Neural cell (in vitro differentiated cells): ENCODE results near the gene PHACTR4. TPM values are rescaled to one million over a fixed set of nuclear protein-coding genes. Genes with fewer than 3 reads are reported as not detected.

Experiments
- H2AFZ ChIP-seq: fragments of 200-600, 300-800 bp; sonication (generic), shearing (Covaris generic); 2 replicates; pipeline ENCODE4 v1.6.0; 2014; ENCODE audit warnings: low read depth, mild to moderate bottlenecking, antibody characterized with exemption, low read length, moderate library complexity
- H3F3A ChIP-seq: fragments of 200-600 bp; shearing (Covaris generic); 2 replicates; pipeline ENCODE4 v1.6.1; 2016; ENCODE audit warnings: mild to moderate bottlenecking, moderate library complexity, mixed read lengths, antibody characterized with exemption, low read length; ENCODE audit not compliant: insufficient read depth, poor library complexity, severe bottlenecking
- H3K27ac ChIP-seq: fragments of 200-600, 300-800 bp; sonication (generic), shearing (Covaris generic); 2 replicates; pipeline ENCODE4 v1.5.1; 2014; ENCODE audit warnings: mild to moderate bottlenecking, low read length, moderate library complexity
- H3K27me3 ChIP-seq: fragments of 300-800, 200-600 bp; sonication (generic), shearing (Covaris generic); 2 replicates; pipeline ENCODE4 v1.6.0; 2014; ENCODE audit warnings: mild to moderate bottlenecking, low read depth, low read length, moderate library complexity; ENCODE audit not compliant: insufficient read depth
- H3K36me3 ChIP-seq: fragments of 300-800, 200-600 bp; sonication (generic), shearing (Covaris generic); 2 replicates; pipeline ENCODE4 v1.5.1; 2014; ENCODE audit warnings: mild to moderate bottlenecking, antibody characterized with exemption, low read length, moderate library complexity; ENCODE audit not compliant: insufficient read depth
- H3K4me2 ChIP-seq: fragments of 300-800, 200-600 bp; sonication (generic), shearing (Covaris generic); 2 replicates; pipeline ENCODE4 v1.6.0; 2014; ENCODE audit warnings: mild to moderate bottlenecking, low read length
- H3K4me3 ChIP-seq: fragments of 300-800, 200-600 bp; sonication (generic), shearing (Covaris generic); 2 replicates; pipeline ENCODE4 v1.5.1; 2014; ENCODE audit warnings: mild to moderate bottlenecking, low read length, moderate library complexity
- H3K79me2 ChIP-seq: fragments of 200-600 bp; shearing (Covaris generic); replicated peaks from 2 replicates; pipeline ENCODE4 v1.6.0; 2014; ENCODE audit warnings: mild to moderate bottlenecking, low read length, moderate library complexity; ENCODE audit not compliant: insufficient read depth
- H3K9ac ChIP-seq: fragments of 300-800, 200-600 bp; sonication (generic), shearing (Covaris generic); 2 replicates; pipeline ENCODE4 v1.6.1; 2016; ENCODE audit warnings: mild to moderate bottlenecking, low read length, mixed read lengths
- H3K9me2 ChIP-seq: fragments of 200-600 bp; shearing (Covaris generic); 2 replicates; pipeline ENCODE4 v1.6.1; 2016; ENCODE audit warnings: mild to moderate bottlenecking, low read length, mixed read lengths; ENCODE audit not compliant: insufficient read depth
- H3K9me3 ChIP-seq: fragments of 200-600, 300-800 bp; sonication (generic), shearing (Covaris generic); 2 replicates; pipeline ENCODE4 v1.6.1; 2016; ENCODE audit warnings: mild to moderate bottlenecking, mixed run types, low read length, moderate library complexity, mixed read lengths
- H4K20me1 ChIP-seq: fragments of 200-600 bp; shearing (Covaris generic); 2 replicates; pipeline ENCODE4 v1.6.1; 2016; ENCODE audit warnings: mild to moderate bottlenecking, mixed run types; ENCODE audit not compliant: insufficient read depth
- CTCF ChIP-seq: fragments of 450-650 bp; IDR thresholded peaks from 2 replicates; pipeline ENCODE4 v1.5.1; 2014; ENCODE audit warnings: antibody characterized with exemption, mild to moderate bottlenecking, moderate library complexity; ENCODE audit not compliant: poor library complexity, severe bottlenecking
- EP300 ChIP-seq: fragments of 450-650 bp; conservative IDR thresholded peaks from 2 replicates; pipeline ENCODE4 v1.6.1; 2014; ENCODE audit warnings: antibody characterized with exemption, mild to moderate bottlenecking, moderate library complexity; ENCODE audit not compliant: poor library complexity, severe bottlenecking
- EZH2 ChIP-seq: fragments of 200-600, 300-800 bp; shearing (Covaris generic), sonication (generic); IDR thresholded peaks from 2 replicates; pipeline ENCODE4 v1.6.1; 2014; ENCODE audit warnings: antibody characterized with exemption, low read length, borderline replicate concordance, mild to moderate bottlenecking; ENCODE audit not compliant: insufficient read depth, poor library complexity, severe bottlenecking
- MXI1 ChIP-seq: fragments of 450-650 bp; conservative IDR thresholded peaks from 2 replicates; pipeline ENCODE4 v1.6.1; 2014; ENCODE audit warnings: antibody characterized with exemption, mild to moderate bottlenecking; ENCODE audit not compliant: poor library complexity, severe bottlenecking
- POLR2AphosphoS5 ChIP-seq: IDR thresholded peaks from 2 replicates; pipeline ENCODE4 v1.6.1; 2012
- RAD21 ChIP-seq: fragments of 450-650 bp; conservative IDR thresholded peaks from 2 replicates; pipeline ENCODE4 v1.6.1; 2014; ENCODE audit warnings: antibody characterized with exemption, mild to moderate bottlenecking, moderate library complexity
- REST ChIP-seq: IDR thresholded peaks from 2 replicates; pipeline ENCODE4 v1.6.1; 2012; ENCODE audit warnings: borderline replicate concordance
- SMC3 ChIP-seq: fragments of 450-650 bp; conservative IDR thresholded peaks from 2 replicates; pipeline ENCODE4 v1.6.1; 2014; ENCODE audit warnings: antibody characterized with exemption, mild to moderate bottlenecking, moderate library complexity; ENCODE audit not compliant: poor library complexity
- TAF1 ChIP-seq: IDR thresholded peaks from 2 replicates; pipeline ENCODE4 v1.6.1; 2012; ENCODE audit warnings: low read depth
- polyA plus RNA-seq: library from polyadenylated mRNA; depleted of rRNA; stranded (reverse); fragments of >200 nt; gene quantifications from 2 replicates; pipeline ENCODE4 v1.2.3, GENCODE V29; 2014

Gene PHACTR4
- polyA plus RNA-seq, 1 donor from 2014 or later = 7.9 TPM

DNA sequence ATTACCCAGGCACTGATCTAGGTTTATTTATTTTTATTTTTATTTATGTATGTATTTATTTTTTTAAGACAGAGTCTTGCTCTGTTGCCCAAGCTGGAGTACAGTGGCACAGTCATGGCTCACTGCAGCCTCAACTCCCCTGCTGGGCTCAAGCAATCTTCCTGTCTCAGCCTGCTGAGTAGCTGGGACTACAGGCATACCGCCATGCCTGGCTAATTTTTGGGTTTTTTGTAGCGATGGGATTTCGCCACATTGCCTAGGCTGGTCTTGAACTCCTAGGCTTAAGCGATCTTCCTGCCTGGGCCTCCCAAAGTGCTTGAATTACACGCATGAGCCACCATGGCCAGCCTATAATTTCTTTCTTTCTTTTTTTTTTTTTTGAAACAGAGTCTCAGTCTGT lies 9.4 kb downstream of the PHACTR4 start:
- H3F3A ChIP-seq = no peaks in the 10 kb centered on the region
- no peak overlapping the region for H3K9ac ChIP-seq
- no peak overlapping the region for H3K4me2 ChIP-seq
- no peak overlapping the region for H2AFZ ChIP-seq
- H3K4me3 ChIP-seq = no peak overlapping the region
- no peaks in the 10 kb centered on the region for H3K9me3 ChIP-seq
- H3K27ac ChIP-seq = no peak overlapping the region
- H3K36me3 ChIP-seq = no peaks in the 10 kb centered on the region
- no peaks in the 10 kb centered on the region for H3K27me3 ChIP-seq
- H4K20me1 ChIP-seq = no peaks in the 10 kb centered on the region
- TF ChIP-seq EP300 = no peak
- TF ChIP-seq MXI1 = no peak
- TF ChIP-seq CTCF = no peak
- TF ChIP-seq TAF1 = no peak
- TF ChIP-seq POLR2AphosphoS5 = no peak
- no peak for TF ChIP-seq SMC3
- TF ChIP-seq EZH2 = no peak
- no peak for TF ChIP-seq RAD21
- no peak for TF ChIP-seq REST
- no peaks in the 10 kb centered on the region for H3K9me2 ChIP-seq
- H3K79me2 ChIP-seq = peaks cover 61% of the 10 kb centered on the region

GRCh38 chr1:28380394-28380793 lies 10.9 kb downstream of the PHACTR4 start:
- Histone ChIP-seq H3K27ac (no peak overlapping the region), H3F3A (no peaks in the 10 kb centered on the region)

More at GRCh38 chr1:28380394-28380793, 10.9 kb downstream of the PHACTR4 start:
- no peaks in the 10 kb centered on the region for H3K27me3 ChIP-seq
- no peak overlapping the region for H2AFZ ChIP-seq
- no peak overlapping the region for H3K4me3 ChIP-seq
- H3K9me2 ChIP-seq = no peaks in the 10 kb centered on the region
- TF ChIP-seq SMC3 (no peak), EP300 (no peak), RAD21 (no peak), CTCF (no peak), REST (no peak), EZH2 (no peak), POLR2AphosphoS5 (no peak), MXI1 (no peak), TAF1 (no peak)
- peaks cover 61% of the 10 kb centered on the region for H3K79me2 ChIP-seq
- H3K9ac ChIP-seq = no peak overlapping the region
- H4K20me1 ChIP-seq = no peaks in the 10 kb centered on the region
- H3K9me3 ChIP-seq = no peaks in the 10 kb centered on the region
- no peaks in the 10 kb centered on the region for H3K36me3 ChIP-seq
- no peak overlapping the region for H3K4me2 ChIP-seq
